ENCODE results near the gene P2RY6.

Gene P2RY6

DNA sequence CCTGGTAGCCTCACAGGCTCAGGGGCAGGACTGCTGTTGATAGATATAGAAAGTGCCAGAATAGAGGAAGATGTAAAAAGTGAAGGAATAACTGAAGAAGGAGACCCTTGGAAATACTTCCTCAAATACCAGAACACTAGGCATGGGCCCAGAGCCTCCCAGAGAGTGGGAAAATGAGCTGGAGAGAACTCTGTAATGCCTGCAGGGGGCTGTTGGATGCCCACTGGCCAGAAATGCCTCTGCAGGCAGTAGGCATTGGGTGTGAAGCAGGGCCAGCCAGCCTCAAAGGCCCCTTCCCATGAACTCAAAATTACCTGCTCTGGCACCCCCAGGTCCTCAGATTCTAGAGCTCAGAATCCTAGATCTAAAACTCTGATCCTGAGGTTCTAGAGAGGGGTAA is 38.9 kb upstream of the P2RY6 start:
- TF ChIP-seq, protein P1, sequence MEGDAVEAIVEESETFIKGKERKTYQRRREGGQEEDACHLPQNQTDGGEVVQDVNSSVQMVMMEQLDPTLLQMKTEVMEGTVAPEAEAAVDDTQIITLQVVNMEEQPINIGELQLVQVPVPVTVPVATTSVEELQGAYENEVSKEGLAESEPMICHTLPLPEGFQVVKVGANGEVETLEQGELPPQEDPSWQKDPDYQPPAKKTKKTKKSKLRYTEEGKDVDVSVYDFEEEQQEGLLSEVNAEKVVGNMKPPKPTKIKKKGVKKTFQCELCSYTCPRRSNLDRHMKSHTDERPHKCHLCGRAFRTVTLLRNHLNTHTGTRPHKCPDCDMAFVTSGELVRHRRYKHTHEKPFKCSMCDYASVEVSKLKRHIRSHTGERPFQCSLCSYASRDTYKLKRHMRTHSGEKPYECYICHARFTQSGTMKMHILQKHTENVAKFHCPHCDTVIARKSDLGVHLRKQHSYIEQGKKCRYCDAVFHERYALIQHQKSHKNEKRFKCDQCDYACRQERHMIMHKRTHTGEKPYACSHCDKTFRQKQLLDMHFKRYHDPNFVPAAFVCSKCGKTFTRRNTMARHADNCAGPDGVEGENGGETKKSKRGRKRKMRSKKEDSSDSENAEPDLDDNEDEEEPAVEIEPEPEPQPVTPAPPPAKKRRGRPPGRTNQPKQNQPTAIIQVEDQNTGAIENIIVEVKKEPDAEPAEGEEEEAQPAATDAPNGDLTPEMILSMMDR (IDR thresholded peaks at IDR 0.05; ENCODE audit: borderline replicate concordance, control extremely low read depth, extremely low read depth, insufficient read depth, missing control alignments): no peak
- no peak for DNase-seq (ENCODE audit: low spot score)
- in situ Hi-C loops (cut with MboI; ENCODE audit: low sequenced_read_pairs, unreplicated experiment): loop anchor here (5.0 kb wide), 1 partner anchor 41 kb away; no protein-coding TSS in a partner anchor

DNA sequence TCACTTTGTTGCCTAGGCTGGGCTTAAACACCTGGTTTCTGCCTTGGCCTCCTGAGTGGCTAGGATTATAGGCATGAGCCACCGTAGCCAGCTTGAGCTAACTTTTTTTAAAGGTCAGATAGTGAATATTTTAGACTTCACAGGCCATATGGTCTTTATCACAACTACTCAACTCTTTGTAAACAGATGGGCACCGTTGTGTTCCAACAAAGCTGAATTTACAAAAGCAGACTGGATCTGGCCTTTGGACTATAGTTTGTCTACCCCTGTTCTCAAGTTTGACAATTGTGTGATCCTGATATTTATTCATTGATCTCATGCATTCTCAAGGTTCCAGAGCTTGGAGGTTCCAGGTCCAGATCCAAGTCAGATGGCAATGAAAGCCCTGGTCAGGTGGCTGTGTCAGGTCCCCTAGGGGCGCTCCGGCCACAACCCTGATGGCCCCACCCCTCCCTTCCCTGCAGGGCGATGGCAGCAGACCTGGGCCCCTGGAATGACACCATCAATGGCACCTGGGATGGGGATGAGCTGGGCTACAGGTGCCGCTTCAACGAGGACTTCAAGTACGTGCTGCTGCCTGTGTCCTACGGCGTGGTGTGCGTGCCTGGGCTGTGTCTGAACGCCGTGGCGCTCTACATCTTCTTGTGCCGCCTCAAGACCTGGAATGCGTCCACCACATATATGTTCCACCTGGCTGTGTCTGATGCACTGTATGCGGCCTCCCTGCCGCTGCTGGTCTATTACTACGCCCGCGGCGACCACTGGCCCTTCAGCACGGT is 38.3 kb upstream of the P2RY6 start:
- TF ChIP-seq, protein P1 (IDR thresholded peaks at IDR 0.05; ENCODE audit: borderline replicate concordance, control extremely low read depth, extremely low read depth, insufficient read depth, missing control alignments): no peak
- DNase-seq (ENCODE audit: low spot score): no peak
- in situ Hi-C loops (cut with MboI; ENCODE audit: low sequenced_read_pairs, unreplicated experiment): loop anchor here (5.0 kb wide), 1 partner anchor 42 kb away; no protein-coding TSS in a partner anchor

DNA sequence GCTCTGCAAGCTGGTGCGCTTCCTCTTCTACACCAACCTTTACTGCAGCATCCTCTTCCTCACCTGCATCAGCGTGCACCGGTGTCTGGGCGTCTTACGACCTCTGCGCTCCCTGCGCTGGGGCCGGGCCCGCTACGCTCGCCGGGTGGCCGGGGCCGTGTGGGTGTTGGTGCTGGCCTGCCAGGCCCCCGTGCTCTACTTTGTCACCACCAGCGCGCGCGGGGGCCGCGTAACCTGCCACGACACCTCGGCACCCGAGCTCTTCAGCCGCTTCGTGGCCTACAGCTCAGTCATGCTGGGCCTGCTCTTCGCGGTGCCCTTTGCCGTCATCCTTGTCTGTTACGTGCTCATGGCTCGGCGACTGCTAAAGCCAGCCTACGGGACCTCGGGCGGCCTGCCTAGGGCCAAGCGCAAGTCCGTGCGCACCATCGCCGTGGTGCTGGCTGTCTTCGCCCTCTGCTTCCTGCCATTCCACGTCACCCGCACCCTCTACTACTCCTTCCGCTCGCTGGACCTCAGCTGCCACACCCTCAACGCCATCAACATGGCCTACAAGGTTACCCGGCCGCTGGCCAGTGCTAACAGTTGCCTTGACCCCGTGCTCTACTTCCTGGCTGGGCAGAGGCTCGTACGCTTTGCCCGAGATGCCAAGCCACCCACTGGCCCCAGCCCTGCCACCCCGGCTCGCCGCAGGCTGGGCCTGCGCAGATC is 37.5 kb upstream of the P2RY6 start:
- TF ChIP-seq, protein P1 (IDR thresholded peaks at IDR 0.05; ENCODE audit: borderline replicate concordance, control extremely low read depth, extremely low read depth, insufficient read depth, missing control alignments): no peak
- no peak for DNase-seq (ENCODE audit: low spot score)
- in situ Hi-C loops (cut with MboI; ENCODE audit: low sequenced_read_pairs, unreplicated experiment): loop anchor here (5.0 kb wide), 1 partner anchor 42 kb away; no protein-coding TSS in a partner anchor

DNA sequence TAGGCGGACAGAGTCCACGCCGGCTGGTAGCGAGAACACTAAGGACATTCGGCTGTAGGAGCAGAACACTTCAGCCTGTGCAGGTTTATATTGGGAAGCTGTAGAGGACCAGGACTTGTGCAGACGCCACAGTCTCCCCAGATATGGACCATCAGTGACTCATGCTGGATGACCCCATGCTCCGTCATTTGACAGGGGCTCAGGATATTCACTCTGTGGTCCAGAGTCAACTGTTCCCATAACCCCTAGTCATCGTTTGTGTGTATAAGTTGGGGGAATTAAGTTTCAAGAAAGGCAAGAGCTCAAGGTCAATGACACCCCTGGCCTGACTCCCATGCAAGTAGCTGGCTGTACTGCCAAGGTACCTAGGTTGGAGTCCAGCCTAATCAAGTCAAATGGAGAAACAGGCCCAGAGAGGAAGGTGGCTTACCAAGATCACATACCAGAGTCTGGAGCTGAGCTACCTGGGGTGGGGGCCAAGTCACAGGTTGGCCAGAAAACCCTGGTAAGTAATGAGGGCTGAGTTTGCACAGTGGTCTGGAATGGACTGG is 36.8 kb upstream of the P2RY6 start:
- TF ChIP-seq, protein P1 (IDR thresholded peaks at IDR 0.05; ENCODE audit: borderline replicate concordance, control extremely low read depth, extremely low read depth, insufficient read depth, missing control alignments): no peak
- in situ Hi-C loops (cut with MboI; ENCODE audit: low sequenced_read_pairs, unreplicated experiment): no loop called here
- no peak for DNase-seq (ENCODE audit: low spot score)

DNA sequence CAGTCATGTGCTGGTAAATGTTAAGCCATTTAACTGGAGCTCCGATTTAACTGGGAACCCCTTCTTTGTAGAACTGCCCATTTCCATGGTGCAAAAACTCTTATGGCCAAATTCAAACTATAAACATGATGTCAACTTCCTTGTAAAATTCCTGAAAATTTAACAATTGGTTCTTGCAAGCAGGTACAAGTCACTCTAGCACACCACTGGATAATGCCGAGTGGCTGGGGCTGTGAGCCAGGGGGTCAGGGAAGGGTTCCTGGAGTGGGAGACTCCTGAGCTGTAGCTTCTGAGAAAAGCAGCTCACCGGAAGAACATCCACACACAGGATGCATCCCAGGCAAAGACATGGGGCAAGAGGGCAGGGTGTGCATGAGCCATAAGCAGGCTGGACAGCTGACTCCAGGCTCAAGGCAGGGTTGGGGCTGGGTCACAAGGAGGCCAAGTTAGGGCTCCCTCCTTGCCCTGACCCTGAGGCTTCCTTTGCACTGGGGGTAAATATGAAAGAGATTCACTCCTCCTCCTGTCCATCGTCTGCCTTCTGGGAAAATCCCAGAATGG is 35.9 kb upstream of the P2RY6 start:
- TF ChIP-seq, protein P1 (IDR thresholded peaks at IDR 0.05; ENCODE audit: borderline replicate concordance, control extremely low read depth, extremely low read depth, insufficient read depth, missing control alignments): no peak
- no peak for DNase-seq (ENCODE audit: low spot score)
- in situ Hi-C loops (cut with MboI; ENCODE audit: low sequenced_read_pairs, unreplicated experiment): no loop called here

DNA sequence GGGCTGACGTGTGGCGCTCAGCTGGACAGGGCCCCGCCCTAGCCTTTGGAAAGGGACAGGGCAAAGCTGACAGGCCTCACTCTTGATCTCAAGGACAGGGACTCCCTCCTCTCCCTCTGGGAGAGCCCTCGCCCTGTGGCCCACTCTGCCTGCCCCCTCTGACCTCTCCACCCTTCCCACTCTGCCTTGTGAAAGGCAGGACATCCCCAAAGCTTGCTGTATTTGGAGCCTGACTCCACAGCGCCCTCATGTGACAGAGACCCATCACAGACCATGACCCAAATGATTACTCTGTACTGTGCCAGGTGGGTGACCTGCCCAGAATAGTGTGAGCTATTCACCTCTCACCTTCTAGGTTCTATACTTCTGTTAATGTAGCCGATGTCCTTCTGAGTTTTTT is 35.3 kb upstream of the P2RY6 start:
- DNase-seq (ENCODE audit: low spot score): peak; percentile 81
- TF ChIP-seq, protein P1 (IDR thresholded peaks at IDR 0.05; ENCODE audit: borderline replicate concordance, control extremely low read depth, extremely low read depth, insufficient read depth, missing control alignments): peak; percentile 59
- in situ Hi-C loops (cut with MboI; ENCODE audit: low sequenced_read_pairs, unreplicated experiment): no loop called here
